ENCODE measurements around the gene GRB10.
A peak's percentile ranks its signal among the peaks of the same experiment; 100 is the strongest.

The GRB10 gene

DNA sequence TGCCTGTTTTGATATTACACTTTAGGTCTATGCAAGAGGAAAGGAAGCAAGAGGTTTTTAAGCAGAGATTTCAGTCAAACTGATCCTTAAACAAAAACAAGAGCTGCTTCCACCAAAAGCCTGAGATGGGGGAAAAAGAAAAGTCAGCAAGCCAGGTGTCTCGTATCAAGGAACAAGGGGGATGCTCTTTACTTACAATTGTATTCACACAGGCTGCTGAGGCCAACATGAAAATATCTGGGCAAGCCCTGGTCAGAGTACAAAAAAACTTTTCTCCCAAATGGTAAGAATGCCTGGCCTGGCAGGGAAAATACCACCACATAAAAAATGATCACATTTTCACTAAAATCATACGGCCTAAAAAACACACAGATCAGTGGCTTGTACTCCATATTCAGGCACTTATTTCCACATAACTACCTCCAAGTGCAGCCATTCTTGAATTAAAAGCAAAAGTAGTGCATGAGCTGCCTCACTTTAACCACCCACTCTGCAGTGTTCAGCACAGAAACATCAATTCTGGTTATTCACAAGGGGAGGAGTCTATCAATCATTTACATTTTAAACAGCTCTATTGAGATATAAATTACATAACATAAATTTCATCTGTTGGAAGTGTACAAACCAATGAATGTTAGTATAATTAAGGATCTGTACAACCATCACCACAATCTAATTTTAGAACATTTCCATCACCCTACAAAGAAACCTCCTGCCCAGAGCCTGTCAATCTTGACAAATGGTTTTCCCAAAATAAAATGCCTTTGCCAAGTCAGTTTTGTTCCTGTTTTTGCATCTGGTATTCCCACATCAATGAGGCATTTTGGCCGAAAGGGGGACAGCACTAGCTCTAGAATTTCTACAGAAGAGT lies 70.2 kb downstream of the GRB10 start:
- in situ Hi-C loops (cut with HindIII; ENCODE audit: low pct_ligation_motif_present, low pct_unique_long_range_greater_than_20kb, low sequenced_read_pairs): no loop called here
- DNase-seq: no peak

DNA sequence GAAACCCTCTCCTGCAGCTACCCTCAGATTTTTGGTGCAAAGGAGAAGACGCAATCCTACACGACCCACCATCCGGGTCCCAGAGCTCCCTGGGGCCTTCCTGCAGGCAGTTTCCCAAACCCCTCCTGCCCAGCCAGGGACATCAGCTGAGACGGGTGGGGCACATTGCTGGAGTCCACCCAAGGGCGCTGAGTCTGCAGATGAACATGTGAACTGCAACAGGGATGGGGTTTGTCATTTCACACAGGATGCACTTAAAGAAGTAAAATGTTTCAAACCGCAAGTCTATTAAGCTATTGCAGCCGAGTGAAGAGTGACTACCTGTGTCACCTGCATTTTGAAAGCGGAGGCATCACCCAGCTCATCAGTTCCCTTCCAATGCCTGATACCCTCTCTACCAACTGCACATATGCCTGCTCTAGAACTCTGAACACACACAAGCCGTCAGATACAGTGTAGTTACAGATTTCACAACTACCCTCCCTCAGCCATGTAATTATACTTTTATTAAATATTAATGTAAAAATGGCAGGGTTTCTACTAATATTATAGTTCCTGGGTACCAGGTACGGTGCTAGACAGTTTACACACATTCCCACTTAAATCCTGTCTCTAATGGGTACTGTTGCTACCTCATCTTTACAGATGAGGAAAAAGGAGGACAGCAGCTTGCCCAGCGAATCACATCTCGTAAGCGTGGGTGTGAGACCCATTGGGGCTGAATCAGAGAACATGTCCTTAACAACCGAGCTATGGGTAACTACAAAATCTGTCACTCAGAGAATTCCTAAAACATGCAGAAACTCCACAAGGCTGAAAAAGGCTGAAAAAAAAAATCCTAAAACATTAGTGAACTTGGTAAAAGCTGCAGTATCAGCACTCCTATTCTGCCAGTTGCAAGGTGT lies 71.2 kb downstream of the GRB10 start:
- DNase-seq: no peak
- in situ Hi-C loops (cut with HindIII; ENCODE audit: low pct_ligation_motif_present, low pct_unique_long_range_greater_than_20kb, low sequenced_read_pairs): no loop called here

DNA sequence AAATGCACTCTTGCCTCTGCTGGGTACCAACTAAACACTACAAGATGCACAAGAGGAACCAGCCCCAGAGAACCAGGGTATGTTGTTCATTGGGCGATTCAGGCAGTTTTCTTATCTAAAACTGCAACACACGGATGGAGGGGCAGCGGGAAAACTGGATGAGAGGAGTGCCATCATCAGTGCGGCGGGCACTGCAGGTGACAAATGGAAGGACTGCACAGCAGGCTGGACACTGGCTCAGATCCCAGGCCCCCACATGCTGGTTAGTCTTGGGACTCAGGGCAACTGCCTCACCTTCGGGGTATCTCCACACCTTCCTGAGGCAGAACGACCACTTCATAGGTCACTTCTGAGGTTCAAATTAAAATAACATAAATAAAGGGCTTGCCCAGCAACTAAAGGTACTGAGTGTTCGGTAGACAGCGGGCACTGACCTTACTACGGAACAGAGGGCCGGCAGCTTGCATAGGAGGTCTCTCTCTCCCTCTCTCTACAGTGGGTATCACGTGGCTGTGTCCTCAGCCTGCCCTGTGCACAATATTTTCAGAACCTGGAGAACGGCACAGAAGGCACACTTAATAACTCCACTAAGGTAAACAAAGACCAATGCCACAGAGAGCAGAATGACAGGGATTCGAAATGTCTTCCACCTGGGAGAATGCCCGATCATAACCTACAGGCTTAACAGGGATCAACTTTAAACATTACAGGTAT lies 72.1 kb downstream of the GRB10 start:
- in situ Hi-C loops (cut with HindIII; ENCODE audit: low pct_ligation_motif_present, low pct_unique_long_range_greater_than_20kb, low sequenced_read_pairs): no loop called here

DNA sequence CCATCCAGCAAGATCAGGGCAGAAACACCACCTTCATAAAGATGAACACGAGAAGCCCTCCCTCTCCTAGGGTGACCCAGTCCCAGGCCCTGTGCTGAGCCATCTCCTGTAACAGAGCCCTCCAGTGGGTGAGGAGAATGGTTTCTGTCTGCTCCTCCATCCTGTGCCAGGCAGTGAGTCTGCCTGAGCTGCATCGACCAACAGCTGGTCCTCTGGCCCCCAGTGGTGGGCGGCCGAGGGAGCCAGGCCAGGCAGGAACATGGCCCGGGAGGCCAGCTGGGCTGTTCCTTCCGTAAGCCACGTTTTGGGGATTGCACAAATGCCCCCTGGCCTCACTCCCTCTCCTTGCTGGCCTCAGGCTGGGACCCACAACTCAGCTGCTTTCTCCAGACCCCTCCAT lies 73.5 kb downstream of the GRB10 start:
- DNase-seq: no peak
- in situ Hi-C loops (cut with HindIII; ENCODE audit: low pct_ligation_motif_present, low pct_unique_long_range_greater_than_20kb, low sequenced_read_pairs): no loop called here

More for the DNA sequence above, 72.1 kb downstream of the GRB10 start:
- DNase-seq: no peak

DNA sequence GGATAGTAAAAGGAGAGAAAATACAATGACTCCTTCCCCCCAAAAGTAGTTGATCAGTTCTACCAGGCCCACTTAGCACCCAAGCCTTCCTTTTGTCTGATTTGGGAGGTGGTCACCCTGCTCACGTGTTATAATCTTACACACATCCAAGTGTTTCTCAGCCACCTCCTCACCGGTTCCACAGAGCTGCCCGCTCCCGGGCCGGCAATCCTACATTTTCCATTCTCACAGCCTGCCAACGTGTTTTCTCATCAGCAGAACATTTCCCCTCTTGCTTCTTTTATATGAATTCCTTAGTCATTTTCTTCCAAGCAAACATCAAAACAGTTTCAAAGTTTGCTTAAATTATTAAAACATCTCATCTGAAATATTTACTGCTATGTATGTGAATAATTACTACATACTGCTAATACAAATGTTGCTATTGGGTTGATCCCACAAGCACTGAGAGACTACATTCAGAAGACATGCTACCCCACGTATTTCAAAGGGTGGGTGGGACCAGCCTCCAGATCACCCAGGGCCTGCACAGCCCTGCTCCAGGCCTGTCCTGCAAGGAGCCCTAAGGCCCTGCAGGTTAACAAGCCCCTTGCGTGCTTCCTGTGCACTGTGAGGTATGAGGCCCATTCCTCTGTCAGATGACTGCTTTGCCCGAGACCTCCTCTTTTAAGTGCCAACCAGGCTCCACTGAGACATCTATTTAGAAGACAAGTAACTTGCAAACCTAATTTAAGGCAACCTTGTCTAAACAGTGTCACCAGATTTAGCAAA lies 75.3 kb downstream of the GRB10 start:
- in situ Hi-C loops (cut with HindIII; ENCODE audit: low pct_ligation_motif_present, low pct_unique_long_range_greater_than_20kb, low sequenced_read_pairs): no loop called here
- no peak for DNase-seq

DNA sequence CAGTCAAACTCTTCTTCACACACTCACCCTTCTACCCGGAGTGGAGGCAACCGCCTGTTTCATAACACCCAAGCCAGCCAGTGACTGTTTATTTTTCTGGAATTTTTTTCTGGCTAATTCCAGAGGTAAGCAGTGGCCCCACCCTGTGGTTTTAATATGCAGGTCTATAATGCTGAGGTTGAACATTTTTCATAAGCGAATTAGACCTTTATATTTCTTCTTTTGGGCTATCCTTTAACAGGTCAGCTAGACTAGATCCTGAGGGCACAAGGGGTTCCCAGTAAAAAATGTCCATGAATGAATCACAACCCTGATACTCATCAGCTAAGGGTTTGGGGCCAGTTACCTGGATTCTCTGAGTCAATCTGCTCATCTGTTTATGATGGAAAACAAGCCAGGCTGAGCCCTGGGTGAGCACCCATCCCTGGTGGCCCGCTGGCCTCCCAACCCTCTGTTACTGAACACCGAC lies 76.2 kb downstream of the GRB10 start:
- DNase-seq: no peak
- in situ Hi-C loops (cut with HindIII; ENCODE audit: low pct_ligation_motif_present, low pct_unique_long_range_greater_than_20kb, low sequenced_read_pairs): no loop called here

DNA sequence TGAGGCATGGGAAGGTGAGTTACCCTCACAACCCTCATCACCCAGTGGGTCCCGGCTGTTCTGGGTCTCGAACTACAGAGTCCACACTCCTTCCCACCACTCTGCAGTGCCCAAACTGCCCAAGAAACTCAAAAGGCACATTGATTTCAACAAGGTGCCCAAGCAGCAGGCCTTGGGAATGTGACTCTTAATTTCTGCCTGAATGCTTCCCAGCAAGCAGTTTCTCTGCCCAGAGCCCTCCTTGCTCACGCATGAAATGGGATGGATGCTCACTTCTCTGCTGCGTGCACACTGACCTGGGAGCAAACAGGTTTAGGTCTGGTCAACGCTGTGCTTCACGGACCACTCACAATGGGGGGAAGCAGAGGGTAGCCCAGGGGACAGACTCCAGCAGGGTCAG lies 77.9 kb downstream of the GRB10 start:
- in situ Hi-C loops (cut with HindIII; ENCODE audit: low pct_ligation_motif_present, low pct_unique_long_range_greater_than_20kb, low sequenced_read_pairs): no loop called here

DNA sequence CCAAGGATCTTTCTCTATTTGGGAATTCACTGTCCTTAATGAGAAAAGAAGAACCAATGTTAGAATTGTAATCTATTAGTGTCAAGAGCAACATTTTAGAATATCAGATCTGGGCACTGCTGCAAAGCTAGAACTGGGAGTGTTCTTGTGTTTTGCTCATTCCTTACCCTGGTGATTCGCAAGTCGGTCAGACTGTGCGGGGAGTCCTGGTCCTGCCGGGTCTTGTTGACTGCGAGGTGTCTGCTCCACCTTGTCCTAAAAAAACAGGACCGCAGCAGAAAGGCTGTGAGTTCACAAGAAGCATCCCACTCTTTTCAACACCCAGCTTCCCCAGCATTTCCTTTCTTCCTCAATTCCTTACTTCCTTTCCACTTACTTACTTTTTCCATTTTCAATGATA lies 79.0 kb downstream of the GRB10 start:
- DNase-seq: no peak
- in situ Hi-C loops (cut with HindIII; ENCODE audit: low pct_ligation_motif_present, low pct_unique_long_range_greater_than_20kb, low sequenced_read_pairs): no loop called here

More for the DNA sequence above, 77.9 kb downstream of the GRB10 start:
- no peak for DNase-seq

DNA sequence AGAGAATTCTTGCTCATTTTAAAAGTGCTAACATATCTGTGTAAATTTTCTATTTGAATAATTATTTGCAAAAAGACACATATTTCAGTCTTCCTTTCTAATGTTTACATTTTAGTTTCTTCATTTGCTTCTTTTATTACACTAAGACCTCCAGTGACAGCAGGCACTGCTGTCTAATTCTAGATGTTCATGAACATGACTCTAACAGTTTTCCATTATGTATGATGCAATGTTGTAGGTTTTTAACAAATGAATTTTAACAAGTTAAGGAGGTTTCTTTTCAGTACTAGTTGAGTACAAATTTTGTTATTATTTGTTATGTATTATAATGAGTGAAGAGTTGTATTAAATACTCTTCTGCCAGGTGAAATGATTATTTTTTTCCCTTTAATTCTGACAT lies 83.6 kb downstream of the GRB10 start:
- in situ Hi-C loops (cut with HindIII; ENCODE audit: low pct_ligation_motif_present, low pct_unique_long_range_greater_than_20kb, low sequenced_read_pairs): no loop called here
- no peak for DNase-seq

DNA sequence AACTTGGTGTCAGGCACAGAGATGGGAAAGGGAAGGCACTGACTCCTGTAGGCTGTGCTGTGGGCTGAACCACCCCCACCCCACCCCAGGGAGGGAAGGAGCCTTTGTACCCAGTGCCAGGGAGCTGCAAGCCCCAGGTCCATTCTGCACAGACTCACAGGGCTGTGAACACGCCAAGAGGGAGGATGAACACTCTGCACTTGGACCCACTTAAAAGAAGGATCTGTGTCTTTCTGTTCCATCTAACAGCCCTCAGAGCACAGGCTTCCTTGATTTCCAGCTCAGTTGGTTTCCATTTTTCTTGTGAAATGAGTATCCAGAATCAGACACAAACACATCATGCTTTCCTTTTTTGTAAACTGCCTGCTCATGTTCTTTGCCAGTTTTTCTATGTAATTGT lies 84.9 kb downstream of the GRB10 start:
- in situ Hi-C loops (cut with HindIII; ENCODE audit: low pct_ligation_motif_present, low pct_unique_long_range_greater_than_20kb, low sequenced_read_pairs): no loop called here
- no peak for DNase-seq

DNA sequence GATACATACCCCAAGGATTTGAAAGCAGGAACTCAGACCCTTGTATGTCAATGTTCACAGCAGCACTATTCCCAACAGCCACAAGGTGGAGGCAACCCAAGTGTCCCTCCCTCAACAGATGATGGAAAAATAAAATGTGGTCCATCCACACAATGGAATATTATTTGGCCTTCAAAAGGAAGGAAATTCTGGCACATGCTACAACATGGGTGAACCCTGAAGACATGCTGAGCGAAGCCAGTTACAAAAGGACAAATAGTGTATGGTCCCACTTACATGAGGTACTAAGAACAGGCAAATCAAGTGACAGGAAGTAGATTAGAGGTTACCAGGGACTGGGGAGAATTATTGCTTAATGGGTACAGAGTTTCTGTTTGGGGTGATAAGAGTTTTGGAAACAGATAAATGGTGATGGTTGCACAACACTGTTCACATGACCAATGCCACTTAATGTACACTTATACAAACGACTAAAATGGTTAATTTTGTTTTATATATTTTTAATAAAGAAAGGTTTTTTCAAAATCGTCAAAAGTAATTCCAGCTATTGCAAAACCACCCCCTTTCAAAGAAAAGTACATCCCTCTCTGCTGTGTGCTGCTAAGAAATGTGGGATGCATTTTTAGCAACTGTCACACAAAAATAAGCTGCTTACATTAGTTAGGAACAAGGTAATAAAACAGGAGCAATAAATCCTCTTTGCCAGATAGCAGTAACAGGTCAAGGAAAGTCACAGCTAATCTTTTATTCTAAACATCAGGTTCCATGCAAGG lies 85.7 kb downstream of the GRB10 start:
- in situ Hi-C loops (cut with HindIII; ENCODE audit: low pct_ligation_motif_present, low pct_unique_long_range_greater_than_20kb, low sequenced_read_pairs): no loop called here
- DNase-seq: peak; percentile 60

DNA sequence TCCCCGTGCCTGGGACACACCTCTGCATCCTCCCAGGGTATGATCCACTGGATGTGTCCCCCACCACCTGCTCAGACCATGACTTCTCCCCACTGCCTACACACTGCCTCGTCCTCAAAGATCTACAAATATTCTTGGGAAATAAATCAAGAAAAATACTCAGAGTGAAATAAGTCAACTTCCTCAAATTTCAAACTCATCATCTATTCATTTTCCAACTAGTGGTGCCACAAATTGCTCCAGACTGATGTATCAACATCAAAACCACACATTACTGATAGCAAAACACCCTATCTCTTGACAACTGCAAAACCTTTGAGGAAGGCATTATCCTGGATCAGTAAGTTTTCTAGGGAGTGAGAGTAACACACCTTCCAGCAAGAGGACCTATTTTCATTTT lies 87.7 kb downstream of the GRB10 start:
- no peak for DNase-seq
- in situ Hi-C loops (cut with HindIII; ENCODE audit: low pct_ligation_motif_present, low pct_unique_long_range_greater_than_20kb, low sequenced_read_pairs): no loop called here

DNA sequence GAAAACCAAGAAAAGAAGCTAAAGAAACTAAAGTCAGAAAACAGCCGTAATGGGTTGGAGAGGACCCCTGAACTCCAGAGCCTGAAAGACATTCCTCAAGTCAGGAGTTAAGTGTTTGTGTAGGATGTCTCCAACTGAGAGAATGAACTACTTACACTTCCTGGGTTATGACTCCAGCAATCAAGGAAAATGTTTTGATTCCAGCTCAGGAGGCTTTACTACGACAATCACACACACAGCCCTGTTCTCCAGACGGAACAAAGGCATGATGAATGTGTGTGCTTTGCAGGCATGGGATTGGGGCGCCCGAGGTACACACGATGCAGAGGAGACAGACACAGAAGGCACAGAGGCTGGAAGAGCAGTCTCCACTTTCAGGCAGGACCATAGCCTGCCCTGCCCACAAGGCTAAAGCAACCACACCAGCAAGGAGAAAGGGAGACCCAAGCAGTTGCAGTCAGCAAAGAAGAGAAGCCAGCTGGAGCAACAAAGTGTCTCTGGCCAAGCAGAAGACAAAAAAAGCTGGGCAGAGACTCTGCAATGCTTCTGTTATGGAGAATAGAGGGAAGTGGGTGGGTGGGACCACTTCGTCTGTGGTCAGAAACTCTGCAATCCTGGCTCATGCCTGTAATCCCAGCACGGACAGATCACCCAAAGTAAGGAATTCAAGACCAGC lies 89.1 kb downstream of the GRB10 start:
- in situ Hi-C loops (cut with HindIII; ENCODE audit: low pct_ligation_motif_present, low pct_unique_long_range_greater_than_20kb, low sequenced_read_pairs): no loop called here
- DNase-seq: no peak

DNA sequence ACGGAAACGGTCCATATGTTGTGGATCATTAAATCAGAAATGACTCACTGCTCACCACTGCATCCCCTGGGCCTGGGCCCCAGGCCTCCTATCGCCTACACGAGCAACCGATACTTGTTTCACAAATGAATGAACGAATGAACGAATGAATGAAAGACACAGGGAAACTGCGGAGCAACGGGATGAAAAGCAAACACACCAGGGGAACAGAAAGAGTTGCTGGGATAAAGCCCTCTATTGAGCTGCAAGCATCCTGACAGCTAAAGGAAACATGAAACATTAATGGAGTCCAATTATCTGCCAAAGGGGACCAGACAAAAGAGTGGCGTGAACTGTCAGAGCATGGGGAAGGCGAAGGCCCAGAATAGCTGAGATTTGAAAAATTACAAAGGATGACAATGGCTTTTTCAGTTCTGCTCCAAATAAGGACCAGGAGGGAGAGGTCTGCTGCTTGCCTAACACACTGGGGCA lies 92.1 kb downstream of the GRB10 start:
- in situ Hi-C loops (cut with HindIII; ENCODE audit: low pct_ligation_motif_present, low pct_unique_long_range_greater_than_20kb, low sequenced_read_pairs): no loop called here

DNA sequence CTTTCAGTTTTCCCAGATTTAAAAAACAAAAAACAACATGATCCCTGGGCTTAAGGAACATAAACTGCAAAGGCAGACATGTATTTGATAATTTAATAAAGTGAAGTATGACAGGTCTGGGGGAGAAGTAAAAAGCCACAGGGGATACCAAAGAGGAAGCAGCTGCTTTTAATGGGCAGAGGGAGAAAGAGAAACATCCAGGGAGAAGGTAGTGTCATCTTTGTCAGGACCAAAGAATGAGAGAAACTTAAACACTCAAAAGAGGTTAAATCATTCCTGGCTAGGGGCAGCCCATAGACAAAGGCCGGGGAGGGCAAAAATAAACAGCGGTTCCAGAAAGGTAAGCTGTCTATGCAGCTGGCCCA lies 94.5 kb downstream of the GRB10 start:
- in situ Hi-C loops (cut with HindIII; ENCODE audit: low pct_ligation_motif_present, low pct_unique_long_range_greater_than_20kb, low sequenced_read_pairs): no loop called here
- no peak for DNase-seq

More for the DNA sequence above, 92.1 kb downstream of the GRB10 start:
- DNase-seq: no peak

DNA sequence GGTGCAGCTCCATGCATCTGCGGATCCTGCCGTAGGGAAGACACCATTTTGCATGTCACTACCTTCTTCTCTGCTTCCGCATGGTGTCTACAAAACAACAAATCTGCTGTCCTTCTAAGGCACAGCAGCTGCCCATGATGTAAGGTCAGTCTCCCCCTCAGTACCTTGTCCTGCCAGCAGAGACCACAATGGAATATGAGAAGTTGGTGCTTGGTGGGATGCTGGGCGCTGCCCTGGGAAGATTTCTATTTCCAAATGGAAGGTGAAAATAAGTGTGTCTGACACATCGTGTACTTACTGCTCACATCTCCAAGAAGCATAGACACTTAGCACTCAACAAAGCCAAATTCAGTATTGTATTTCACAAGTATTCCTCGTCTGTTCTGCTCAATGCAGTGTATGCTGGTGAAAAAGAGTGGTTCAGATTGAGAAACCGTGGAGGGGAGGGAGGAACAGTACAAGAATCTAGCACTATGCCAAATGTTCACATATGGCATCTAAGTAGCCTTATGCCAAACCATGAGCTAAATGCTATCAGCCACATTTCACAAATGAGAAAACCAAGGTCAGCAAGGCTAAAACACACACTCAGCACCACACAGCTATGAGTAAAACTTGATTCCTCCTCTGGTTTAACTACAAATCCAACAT lies 95.0 kb downstream of the GRB10 start:
- in situ Hi-C loops (cut with HindIII; ENCODE audit: low pct_ligation_motif_present, low pct_unique_long_range_greater_than_20kb, low sequenced_read_pairs): no loop called here
- no peak for DNase-seq

Data from ACHN (cell line).